WTC11 (cell line): ENCODE data around the gene CD300H.

Experiments used
- CBFB ChIP-seq: sonication (generic); formaldehyde crosslinking; IDR thresholded peaks from 2 replicates; pipeline ENCODE4 v1.8.1; 2022; ENCODE audit warnings: mild to moderate bottlenecking, low read depth, missing genetic modification reagents
- CREB1 ChIP-seq: sonication (generic); formaldehyde crosslinking; IDR thresholded peaks from 2 replicates; pipeline ENCODE4 v1.8.0; 2023; ENCODE audit warnings: mild to moderate bottlenecking, missing genetic modification reagents
- RELA ChIP-seq: sonication (generic); formaldehyde crosslinking; IDR thresholded peaks from 2 replicates; pipeline ENCODE4 v1.8.1; 2022; ENCODE audit warnings: missing genetic modification reagents, mild to moderate bottlenecking, borderline replicate concordance
- ZNF121 ChIP-seq: sonication (generic); formaldehyde crosslinking; IDR thresholded peaks from 2 replicates; pipeline ENCODE4 v1.8.0; 2023; ENCODE audit warnings: missing genetic modification reagents
- TF ChIP-seq, protein P1 (sequence below): sonication (generic); formaldehyde crosslinking; IDR thresholded peaks from 2 replicates; pipeline ENCODE4 v1.8.0; 2023; ENCODE audit warnings: mild to moderate bottlenecking, missing genetic modification reagents
- TF ChIP-seq, protein P2 (sequence below): sonication (generic); formaldehyde crosslinking; IDR thresholded peaks from 2 replicates; pipeline ENCODE4 v1.8.1; 2022; ENCODE audit warnings: missing genetic modification reagents, borderline replicate concordance
- TF ChIP-seq, protein P3 (sequence below): sonication (generic); formaldehyde crosslinking; IDR thresholded peaks from 2 replicates; pipeline ENCODE4 v1.8.0; 2022; ENCODE audit warnings: mild to moderate bottlenecking, missing genetic modification reagents
- TF ChIP-seq, protein P4 (sequence below): sonication (generic); formaldehyde crosslinking; IDR thresholded peaks from 2 replicates; pipeline ENCODE4 v1.8.1; 2023; ENCODE audit warnings: mild to moderate bottlenecking, missing genetic modification reagents
- TF ChIP-seq, protein P5 (sequence below): sonication (generic); formaldehyde crosslinking; IDR thresholded peaks from 2 replicates; pipeline ENCODE4 v1.8.0; 2022; ENCODE audit warnings: mild to moderate bottlenecking, missing genetic modification reagents
- TF ChIP-seq, protein P6 (sequence below): fragments of 200-600 bp; IDR thresholded peaks from 2 replicates; pipeline ENCODE4 v1.8.0; 2022; ENCODE audit warnings: antibody characterized with exemption
- TF ChIP-seq, protein P7 (sequence below): sonication (generic); formaldehyde crosslinking; conservative IDR thresholded peaks from 2 replicates; pipeline ENCODE4 v1.8.1; 2023; ENCODE audit warnings: mild to moderate bottlenecking, low read depth, missing genetic modification reagents, moderate library complexity
- TF ChIP-seq, protein P8 (sequence below): fragments of 250-450 bp; sonication (Bioruptor Pico); conservative IDR thresholded peaks from 2 replicates; pipeline ENCODE4 v1.9.0; 2021; ENCODE audit warnings: mild to moderate bottlenecking
- TF ChIP-seq, protein P9 (sequence below): sonication (generic); formaldehyde crosslinking; IDR thresholded peaks from 2 replicates; pipeline ENCODE4 v1.8.1; 2022; ENCODE audit warnings: mild to moderate bottlenecking, moderate library complexity, missing genetic modification reagents
- TF ChIP-seq, protein P10 (sequence below): sonication (generic); formaldehyde crosslinking; IDR thresholded peaks from 2 replicates; pipeline ENCODE4 v1.8.0; 2023; ENCODE audit warnings: missing genetic modification reagents

DNA sequence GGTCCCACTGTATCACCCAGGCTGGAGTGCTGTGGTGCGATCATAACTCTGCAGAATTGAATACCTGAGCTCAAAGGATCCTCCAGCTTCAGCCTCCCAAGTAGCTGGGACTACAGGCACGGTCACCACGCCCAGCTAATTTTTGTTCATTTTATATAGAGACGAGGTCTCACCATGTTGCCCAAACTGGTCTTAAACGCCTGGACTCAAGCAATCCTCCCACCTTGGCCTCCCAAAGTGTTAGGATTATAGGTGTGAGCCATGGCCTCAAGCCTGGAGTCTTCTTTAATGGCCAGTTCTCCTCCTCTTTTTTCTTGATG, 36.5 kb downstream of the CD300H start:
- TF ChIP-seq, protein P1, sequence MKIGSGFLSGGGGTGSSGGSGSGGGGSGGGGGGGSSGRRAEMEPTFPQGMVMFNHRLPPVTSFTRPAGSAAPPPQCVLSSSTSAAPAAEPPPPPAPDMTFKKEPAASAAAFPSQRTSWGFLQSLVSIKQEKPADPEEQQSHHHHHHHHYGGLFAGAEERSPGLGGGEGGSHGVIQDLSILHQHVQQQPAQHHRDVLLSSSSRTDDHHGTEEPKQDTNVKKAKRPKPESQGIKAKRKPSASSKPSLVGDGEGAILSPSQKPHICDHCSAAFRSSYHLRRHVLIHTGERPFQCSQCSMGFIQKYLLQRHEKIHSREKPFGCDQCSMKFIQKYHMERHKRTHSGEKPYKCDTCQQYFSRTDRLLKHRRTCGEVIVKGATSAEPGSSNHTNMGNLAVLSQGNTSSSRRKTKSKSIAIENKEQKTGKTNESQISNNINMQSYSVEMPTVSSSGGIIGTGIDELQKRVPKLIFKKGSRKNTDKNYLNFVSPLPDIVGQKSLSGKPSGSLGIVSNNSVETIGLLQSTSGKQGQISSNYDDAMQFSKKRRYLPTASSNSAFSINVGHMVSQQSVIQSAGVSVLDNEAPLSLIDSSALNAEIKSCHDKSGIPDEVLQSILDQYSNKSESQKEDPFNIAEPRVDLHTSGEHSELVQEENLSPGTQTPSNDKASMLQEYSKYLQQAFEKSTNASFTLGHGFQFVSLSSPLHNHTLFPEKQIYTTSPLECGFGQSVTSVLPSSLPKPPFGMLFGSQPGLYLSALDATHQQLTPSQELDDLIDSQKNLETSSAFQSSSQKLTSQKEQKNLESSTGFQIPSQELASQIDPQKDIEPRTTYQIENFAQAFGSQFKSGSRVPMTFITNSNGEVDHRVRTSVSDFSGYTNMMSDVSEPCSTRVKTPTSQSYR = no peak
- TF ChIP-seq, protein P2, sequence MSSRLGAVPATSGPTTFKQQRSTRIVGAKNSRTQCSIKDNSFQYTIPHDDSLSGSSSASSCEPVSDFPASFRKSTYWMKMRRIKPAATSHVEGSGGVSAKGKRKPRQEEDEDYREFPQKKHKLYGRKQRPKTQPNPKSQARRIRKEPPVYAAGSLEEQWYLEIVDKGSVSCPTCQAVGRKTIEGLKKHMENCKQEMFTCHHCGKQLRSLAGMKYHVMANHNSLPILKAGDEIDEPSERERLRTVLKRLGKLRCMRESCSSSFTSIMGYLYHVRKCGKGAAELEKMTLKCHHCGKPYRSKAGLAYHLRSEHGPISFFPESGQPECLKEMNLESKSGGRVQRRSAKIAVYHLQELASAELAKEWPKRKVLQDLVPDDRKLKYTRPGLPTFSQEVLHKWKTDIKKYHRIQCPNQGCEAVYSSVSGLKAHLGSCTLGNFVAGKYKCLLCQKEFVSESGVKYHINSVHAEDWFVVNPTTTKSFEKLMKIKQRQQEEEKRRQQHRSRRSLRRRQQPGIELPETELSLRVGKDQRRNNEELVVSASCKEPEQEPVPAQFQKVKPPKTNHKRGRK (CRISPR knock-in tag) = no peak
- TF ChIP-seq, protein P3, sequence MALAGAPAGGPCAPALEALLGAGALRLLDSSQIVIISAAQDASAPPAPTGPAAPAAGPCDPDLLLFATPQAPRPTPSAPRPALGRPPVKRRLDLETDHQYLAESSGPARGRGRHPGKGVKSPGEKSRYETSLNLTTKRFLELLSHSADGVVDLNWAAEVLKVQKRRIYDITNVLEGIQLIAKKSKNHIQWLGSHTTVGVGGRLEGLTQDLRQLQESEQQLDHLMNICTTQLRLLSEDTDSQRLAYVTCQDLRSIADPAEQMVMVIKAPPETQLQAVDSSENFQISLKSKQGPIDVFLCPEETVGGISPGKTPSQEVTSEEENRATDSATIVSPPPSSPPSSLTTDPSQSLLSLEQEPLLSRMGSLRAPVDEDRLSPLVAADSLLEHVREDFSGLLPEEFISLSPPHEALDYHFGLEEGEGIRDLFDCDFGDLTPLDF (CRISPR knock-in tag) = no peak
- TF ChIP-seq CREB1 (no peak), ZNF121 (CRISPR knock-in tag) (no peak), CBFB (CRISPR knock-in tag) (no peak), RELA (no peak)
- TF ChIP-seq, protein P4, sequence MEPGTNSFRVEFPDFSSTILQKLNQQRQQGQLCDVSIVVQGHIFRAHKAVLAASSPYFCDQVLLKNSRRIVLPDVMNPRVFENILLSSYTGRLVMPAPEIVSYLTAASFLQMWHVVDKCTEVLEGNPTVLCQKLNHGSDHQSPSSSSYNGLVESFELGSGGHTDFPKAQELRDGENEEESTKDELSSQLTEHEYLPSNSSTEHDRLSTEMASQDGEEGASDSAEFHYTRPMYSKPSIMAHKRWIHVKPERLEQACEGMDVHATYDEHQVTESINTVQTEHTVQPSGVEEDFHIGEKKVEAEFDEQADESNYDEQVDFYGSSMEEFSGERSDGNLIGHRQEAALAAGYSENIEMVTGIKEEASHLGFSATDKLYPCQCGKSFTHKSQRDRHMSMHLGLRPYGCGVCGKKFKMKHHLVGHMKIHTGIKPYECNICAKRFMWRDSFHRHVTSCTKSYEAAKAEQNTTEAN (CRISPR knock-in tag) = no peak
- TF ChIP-seq, protein P5, sequence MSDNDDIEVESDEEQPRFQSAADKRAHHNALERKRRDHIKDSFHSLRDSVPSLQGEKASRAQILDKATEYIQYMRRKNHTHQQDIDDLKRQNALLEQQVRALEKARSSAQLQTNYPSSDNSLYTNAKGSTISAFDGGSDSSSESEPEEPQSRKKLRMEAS (CRISPR knock-in tag) = no peak
- TF ChIP-seq, protein P6, sequence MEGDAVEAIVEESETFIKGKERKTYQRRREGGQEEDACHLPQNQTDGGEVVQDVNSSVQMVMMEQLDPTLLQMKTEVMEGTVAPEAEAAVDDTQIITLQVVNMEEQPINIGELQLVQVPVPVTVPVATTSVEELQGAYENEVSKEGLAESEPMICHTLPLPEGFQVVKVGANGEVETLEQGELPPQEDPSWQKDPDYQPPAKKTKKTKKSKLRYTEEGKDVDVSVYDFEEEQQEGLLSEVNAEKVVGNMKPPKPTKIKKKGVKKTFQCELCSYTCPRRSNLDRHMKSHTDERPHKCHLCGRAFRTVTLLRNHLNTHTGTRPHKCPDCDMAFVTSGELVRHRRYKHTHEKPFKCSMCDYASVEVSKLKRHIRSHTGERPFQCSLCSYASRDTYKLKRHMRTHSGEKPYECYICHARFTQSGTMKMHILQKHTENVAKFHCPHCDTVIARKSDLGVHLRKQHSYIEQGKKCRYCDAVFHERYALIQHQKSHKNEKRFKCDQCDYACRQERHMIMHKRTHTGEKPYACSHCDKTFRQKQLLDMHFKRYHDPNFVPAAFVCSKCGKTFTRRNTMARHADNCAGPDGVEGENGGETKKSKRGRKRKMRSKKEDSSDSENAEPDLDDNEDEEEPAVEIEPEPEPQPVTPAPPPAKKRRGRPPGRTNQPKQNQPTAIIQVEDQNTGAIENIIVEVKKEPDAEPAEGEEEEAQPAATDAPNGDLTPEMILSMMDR = no peak
- TF ChIP-seq, protein P7, sequence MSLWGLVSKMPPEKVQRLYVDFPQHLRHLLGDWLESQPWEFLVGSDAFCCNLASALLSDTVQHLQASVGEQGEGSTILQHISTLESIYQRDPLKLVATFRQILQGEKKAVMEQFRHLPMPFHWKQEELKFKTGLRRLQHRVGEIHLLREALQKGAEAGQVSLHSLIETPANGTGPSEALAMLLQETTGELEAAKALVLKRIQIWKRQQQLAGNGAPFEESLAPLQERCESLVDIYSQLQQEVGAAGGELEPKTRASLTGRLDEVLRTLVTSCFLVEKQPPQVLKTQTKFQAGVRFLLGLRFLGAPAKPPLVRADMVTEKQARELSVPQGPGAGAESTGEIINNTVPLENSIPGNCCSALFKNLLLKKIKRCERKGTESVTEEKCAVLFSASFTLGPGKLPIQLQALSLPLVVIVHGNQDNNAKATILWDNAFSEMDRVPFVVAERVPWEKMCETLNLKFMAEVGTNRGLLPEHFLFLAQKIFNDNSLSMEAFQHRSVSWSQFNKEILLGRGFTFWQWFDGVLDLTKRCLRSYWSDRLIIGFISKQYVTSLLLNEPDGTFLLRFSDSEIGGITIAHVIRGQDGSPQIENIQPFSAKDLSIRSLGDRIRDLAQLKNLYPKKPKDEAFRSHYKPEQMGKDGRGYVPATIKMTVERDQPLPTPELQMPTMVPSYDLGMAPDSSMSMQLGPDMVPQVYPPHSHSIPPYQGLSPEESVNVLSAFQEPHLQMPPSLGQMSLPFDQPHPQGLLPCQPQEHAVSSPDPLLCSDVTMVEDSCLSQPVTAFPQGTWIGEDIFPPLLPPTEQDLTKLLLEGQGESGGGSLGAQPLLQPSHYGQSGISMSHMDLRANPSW (CRISPR knock-in tag) = no peak
- TF ChIP-seq, protein P8, sequence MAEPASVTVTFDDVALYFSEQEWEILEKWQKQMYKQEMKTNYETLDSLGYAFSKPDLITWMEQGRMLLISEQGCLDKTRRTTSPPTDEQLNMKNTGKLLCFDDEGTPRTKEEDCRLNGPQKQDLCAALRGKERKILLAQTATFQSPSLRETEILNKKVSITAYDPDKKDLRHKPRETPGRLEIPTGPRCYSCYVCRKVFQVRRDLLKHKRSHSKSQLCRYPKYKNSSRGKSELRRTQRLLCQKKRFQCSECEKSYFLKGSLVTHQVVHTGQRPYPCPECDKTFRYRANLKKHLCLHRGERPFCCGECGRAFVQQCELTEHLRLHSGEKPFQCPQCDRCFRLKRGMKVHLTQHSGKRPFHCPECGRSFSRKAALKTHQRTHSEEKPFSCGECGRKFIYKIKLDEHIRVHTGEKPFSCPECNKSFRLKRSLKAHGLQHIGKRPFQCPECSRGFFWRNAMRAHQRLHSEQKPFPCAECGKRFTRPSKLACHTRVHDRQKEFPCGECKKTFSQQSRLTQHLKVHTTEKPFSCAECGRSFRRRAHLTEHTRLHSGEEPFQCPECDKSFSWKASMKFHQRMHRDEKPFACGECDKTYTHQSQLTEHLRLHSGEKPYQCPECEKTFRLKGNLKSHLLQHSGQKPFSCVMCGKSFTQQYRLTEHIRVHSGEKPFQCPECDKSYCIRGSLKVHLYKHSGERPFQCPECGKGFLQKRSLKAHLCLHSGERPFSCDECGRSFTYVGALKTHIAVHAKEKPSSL (CRISPR knock-in tag) = no peak
- TF ChIP-seq, protein P9, sequence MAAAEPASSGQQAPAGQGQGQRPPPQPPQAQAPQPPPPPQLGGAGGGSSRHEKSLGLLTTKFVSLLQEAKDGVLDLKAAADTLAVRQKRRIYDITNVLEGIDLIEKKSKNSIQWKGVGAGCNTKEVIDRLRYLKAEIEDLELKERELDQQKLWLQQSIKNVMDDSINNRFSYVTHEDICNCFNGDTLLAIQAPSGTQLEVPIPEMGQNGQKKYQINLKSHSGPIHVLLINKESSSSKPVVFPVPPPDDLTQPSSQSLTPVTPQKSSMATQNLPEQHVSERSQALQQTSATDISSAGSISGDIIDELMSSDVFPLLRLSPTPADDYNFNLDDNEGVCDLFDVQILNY = no peak
- TF ChIP-seq, protein P10, sequence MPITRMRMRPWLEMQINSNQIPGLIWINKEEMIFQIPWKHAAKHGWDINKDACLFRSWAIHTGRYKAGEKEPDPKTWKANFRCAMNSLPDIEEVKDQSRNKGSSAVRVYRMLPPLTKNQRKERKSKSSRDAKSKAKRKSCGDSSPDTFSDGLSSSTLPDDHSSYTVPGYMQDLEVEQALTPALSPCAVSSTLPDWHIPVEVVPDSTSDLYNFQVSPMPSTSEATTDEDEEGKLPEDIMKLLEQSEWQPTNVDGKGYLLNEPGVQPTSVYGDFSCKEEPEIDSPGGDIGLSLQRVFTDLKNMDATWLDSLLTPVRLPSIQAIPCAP (CRISPR knock-in tag) = no peak
